Right lobe of liver (tissue), 4 donors: ENCODE measurements around the gene TMCO1.

Experiments used
- CTCF ChIP-seq, 4 donors: fragments of 200-600 bp in 3 of 4; fragments of 450-650 bp in 1 of 4; IDR thresholded peaks; one replicate each; pipeline versions ENCODE4 v1.5.1 to v1.8.0; 2016 to 2022; ENCODE audit warnings: antibody characterized with exemption in 4 of 4, mild to moderate bottlenecking in 2 of 4
- POLR2A ChIP-seq: fragments of 450-650 bp; IDR thresholded peaks from one replicate; pipeline ENCODE4 v1.6.1; 2017; ENCODE audit warnings: antibody characterized with exemption, mild to moderate bottlenecking
- donor health status: DM: no; HTN: no; CAD: no.
- donor health status: DM: no; HTN: no; CAD: no.
- donor health status: DM: no; HTN: yes; CAD: no.

- TF ChIP-seq CTCF (IDR thresholded peaks at IDR 0.05) (no peak), POLR2A (no peak)
Measured at GRCh38 chr1:165737196-165737595, 31.5 kb downstream of the TMCO1 start.
